ENCODE measurements around the gene IMMT. TPM values are rescaled to one million over a fixed set of nuclear protein-coding genes. Genes with fewer than 3 reads are reported as not detected.
"Not testable (repeated sequence)": the region's sequence is repeated elsewhere in the genome, so short reads cannot be mapped to it uniquely, and the experiment has no call there.

Gene IMMT
- total and polyA plus RNA-seq, 11 donors: 62.0 to 315 (median 219) TPM

DNA sequence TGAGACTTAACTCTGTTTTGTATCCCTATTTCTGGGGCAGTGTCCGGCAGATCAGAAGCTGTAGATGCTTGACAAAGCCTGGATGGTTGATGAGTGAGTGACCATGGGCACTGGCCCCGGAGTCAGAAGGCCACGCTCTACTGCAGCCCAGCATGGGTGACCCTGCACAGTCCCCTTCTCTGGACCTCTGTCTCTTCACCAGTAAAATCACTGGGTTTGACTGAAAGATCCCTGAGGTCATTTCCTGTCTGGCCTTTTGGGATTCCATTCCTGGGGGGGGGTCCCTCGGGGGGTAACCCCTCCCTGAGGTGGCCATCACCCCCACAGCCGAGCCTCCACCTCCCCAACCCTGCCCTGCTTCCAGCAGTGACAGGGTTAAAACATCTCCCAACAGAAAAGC lies 35.7 kb upstream of the IMMT start:
- intact Hi-C loops (cut with DNase I): no loop called here
- ATAC-seq: no peak
- Histone ChIP-seq H3K27me3 (no peaks in the 10 kb centered on the region), H3K36me3 (peaks cover 0 to 5% (median 0%) of the 10 kb centered on the region in 9 donors), H3K4me3 (no peak overlapping the region), H3K9me3 (no peaks in the 10 kb centered on the region), H3K4me1 (peaks cover 0 to 27% (median 9%) of the 10 kb centered on the region in 12 donors), H3K27ac (no peak overlapping the region)
- no peak for TF ChIP-seq POLR2A (IDR thresholded peaks at IDR 0.05)
- TF ChIP-seq, protein P1, sequence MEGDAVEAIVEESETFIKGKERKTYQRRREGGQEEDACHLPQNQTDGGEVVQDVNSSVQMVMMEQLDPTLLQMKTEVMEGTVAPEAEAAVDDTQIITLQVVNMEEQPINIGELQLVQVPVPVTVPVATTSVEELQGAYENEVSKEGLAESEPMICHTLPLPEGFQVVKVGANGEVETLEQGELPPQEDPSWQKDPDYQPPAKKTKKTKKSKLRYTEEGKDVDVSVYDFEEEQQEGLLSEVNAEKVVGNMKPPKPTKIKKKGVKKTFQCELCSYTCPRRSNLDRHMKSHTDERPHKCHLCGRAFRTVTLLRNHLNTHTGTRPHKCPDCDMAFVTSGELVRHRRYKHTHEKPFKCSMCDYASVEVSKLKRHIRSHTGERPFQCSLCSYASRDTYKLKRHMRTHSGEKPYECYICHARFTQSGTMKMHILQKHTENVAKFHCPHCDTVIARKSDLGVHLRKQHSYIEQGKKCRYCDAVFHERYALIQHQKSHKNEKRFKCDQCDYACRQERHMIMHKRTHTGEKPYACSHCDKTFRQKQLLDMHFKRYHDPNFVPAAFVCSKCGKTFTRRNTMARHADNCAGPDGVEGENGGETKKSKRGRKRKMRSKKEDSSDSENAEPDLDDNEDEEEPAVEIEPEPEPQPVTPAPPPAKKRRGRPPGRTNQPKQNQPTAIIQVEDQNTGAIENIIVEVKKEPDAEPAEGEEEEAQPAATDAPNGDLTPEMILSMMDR (IDR thresholded peaks at IDR 0.05): no peak
- DNase-seq: no peak
- WGBS, 4 donors: 72 to 75% (median 74%) methylated on average over 5 of the region's 5 CpGs

DNA sequence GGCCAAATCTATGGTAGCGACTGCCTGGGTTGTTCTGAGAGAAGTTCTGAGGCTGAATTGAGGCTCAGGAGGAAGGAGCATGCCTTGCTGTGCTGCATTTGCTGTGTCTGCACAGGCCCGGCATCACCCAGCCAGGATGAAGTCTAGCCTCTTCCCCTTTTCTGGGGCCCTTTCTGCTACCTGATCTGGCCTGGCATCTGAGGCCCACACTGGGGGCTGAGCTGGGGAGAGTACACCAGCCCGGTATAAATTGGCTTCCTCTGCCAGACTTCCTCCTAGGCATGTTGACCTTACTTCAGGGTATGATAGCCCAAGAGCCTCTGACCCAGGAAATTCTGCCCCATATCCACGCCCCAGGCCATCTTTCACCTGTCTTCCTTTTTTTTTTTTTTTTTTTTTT lies 34.0 kb upstream of the IMMT start:
- no peak overlapping the region for H3K27ac ChIP-seq
- no peaks in the 10 kb centered on the region for H3K9me3 ChIP-seq
- 61 to 79% (median 70%) methylated on average over 4 of the region's 4 CpGs for WGBS, 4 donors
- intact Hi-C loops (cut with DNase I): loop anchor here in 2 of 10 donors (10.0 kb wide), 2 partner anchors 56 to 216 kb away; partner anchors contain the start of gene KDM3A (in 1 of the 2)
- ATAC-seq (no peak), DNase-seq (no peak)
- H3K4me3 ChIP-seq: no peak overlapping the region
- no peak for TF ChIP-seq POLR2A (IDR thresholded peaks at IDR 0.05)
- TF ChIP-seq, protein P1 (IDR thresholded peaks at IDR 0.05): no peak
- H3K27me3 ChIP-seq: no peaks in the 10 kb centered on the region
- peaks cover 0 to 5% (median 0%) of the 10 kb centered on the region in 9 donors for H3K36me3 ChIP-seq
- H3K4me1 ChIP-seq: peaks cover 6 to 30% (median 17%) of the 10 kb centered on the region in 12 donors

DNA sequence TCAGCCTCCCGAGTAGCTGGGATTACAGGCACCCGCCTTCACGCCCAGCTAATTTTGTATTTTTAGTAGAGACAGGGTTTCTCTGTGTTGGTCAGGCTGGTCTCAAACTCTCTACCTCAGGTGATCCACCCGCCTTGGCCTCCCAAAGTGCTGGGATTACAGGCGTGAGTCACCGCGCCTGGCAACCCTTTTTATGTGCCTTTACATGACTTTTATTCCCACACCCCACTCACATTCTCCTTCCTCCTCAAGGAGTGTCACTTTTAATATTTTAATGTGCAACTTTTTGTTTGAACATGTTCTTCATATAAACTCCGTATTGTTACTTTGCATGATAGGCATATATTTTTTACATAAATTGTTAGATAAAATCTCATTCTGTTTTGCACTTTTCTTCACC lies 33.3 kb upstream of the IMMT start:
- intact Hi-C loops (cut with DNase I): loop anchor here in 2 of 10 donors (10.0 kb wide), 2 partner anchors 56 to 216 kb away; partner anchors contain the start of gene KDM3A (in 1 of the 2)
- peaks cover 6 to 36% (median 21%) of the 10 kb centered on the region in 12 donors for H3K4me1 ChIP-seq
- DNase-seq, H3K36me3 ChIP-seq, H3K27me3 ChIP-seq, H3K9me3 ChIP-seq, ATAC-seq, H3K4me3 ChIP-seq, H3K27ac ChIP-seq: not testable (repeated sequence)
- 94 to 97% (median 96%) methylated on average over 8 of the region's 8 CpGs for WGBS, 4 donors

DNA sequence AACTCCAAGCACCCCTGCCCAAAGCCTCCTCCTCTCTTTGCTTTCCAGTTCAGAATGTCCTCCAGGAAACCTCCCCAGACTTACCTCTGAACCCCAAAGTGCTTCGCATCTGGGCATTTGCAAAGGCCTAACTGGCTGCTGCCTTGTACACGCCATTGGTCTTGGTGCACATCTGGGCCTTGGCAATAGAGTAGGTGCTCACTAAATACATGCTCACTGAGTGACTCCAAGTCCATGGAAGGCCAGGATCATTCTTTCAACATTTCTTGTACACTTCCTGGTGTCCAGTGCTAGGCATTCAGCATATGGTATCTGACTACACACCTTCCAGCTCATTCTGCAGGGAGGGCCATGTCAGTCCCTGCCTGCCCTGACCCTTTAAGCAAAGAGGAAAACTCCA lies 32.4 kb upstream of the IMMT start:
- Histone ChIP-seq H3K4me3 (no peak overlapping the region), H3K4me1 (peaks cover 9 to 45% (median 29%) of the 10 kb centered on the region in 12 donors), H3K36me3 (peaks cover 0 to 5% (median 0%) of the 10 kb centered on the region in 9 donors), H3K27ac (no peak overlapping the region), H3K9me3 (no peaks in the 10 kb centered on the region), H3K27me3 (no peaks in the 10 kb centered on the region)
- intact Hi-C loops (cut with DNase I): loop anchor here in 2 of 10 donors (10.0 kb wide), 2 partner anchors 57 to 217 kb away; partner anchors contain the start of gene KDM3A (in 1 of the 2)
- 94 to 100% (median 96%) methylated on average over 2 of the region's 2 CpGs for WGBS, 4 donors
- DNase-seq (no peak), ATAC-seq (no peak)
- TF ChIP-seq POLR2A (IDR thresholded peaks at IDR 0.05): no peak
- TF ChIP-seq, protein P1 (IDR thresholded peaks at IDR 0.05): no peak
